HG03039 (cell line): ENCODE results near the gene CCDC91.
A peak's percentile ranks its signal among the peaks of the same experiment; 100 is the strongest.
"Not testable (repeated sequence)": the region's sequence is repeated elsewhere in the genome, so short reads cannot be mapped to it uniquely, and the experiment has no call there.

Source experiments
- ATAC-seq: cut with Tn5 transposase; IDR thresholded peaks from one replicate; pipeline ENCODE4 v1.9.1; 2021; ENCODE audit warnings: mild to moderate bottlenecking, moderate library complexity; ENCODE audit not compliant: unreplicated experiment

The CCDC91 gene

GRCh38 chr12:28227251-28227650 is 37.0 kb downstream of the CCDC91 start:
- ATAC-seq: no peak

GRCh38 chr12:28231248-28231647 is 41.0 kb downstream of the CCDC91 start:
- no peak for ATAC-seq

- no peak for ATAC-seq
These were observed 42.1 kb downstream of the CCDC91 start for GRCh38 chr12:28232211-28232928.

DNA sequence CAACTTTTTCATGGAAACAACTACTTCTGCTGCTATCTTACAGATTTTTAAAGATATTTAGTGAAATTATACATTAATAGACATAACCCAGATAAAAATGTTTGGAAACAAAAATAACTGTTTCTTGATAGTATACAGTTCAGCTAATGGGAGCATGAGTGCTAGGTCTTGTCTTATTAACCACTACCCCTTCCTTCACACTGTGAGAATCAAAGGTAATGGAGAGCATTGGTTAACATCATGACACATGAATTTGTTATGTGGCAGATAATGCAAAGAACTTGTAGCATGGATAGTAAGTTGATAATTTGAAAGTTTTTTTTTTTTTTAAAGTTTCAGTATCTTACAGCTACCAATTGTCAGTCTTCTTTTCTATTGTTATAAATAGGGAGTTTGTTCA is 44.2 kb downstream of the CCDC91 start:
- no peak for ATAC-seq

DNA sequence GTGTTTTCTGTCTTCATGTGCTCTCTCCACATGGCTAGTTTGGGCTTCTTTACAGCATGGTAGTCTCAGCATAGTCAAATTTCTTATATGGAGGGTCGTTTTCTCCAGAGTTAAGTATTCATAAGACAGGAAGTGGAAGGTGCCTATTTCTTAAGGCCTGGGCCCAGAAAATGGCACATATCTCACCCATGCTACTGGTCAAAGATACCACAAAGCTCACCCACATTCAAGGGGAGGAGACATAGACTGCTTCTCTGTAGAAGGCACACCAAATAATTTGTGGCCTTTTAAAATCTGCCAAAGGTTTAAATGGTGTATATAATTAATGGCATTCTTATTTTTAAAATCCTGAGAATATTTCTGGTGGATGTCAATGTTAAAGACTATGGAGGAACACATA is 44.8 kb downstream of the CCDC91 start:
- no peak for ATAC-seq

DNA sequence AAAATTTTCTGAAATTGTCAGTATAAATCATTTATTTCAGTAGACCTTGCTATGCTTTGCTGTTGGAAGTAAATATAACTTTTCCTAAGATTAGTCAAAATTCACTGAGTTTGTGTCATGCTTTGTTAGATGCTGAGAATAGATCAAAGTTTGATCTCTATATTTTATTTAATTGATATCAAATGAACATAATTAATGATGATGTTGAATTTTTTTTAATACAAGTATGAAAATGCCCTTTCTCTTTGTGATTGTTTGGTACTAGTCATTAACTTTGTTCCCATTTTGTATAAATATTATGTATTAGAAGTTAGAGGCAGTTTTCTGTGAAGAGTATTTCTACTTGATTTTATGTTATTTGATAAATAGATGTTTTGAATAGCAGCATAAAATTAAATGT is 45.7 kb downstream of the CCDC91 start:
- ATAC-seq: no peak

GRCh38 chr12:28237423-28237822 is 47.2 kb downstream of the CCDC91 start:
- ATAC-seq: no peak

GRCh38 chr12:28239918-28240317 is 49.7 kb downstream of the CCDC91 start:
- no peak for ATAC-seq

DNA sequence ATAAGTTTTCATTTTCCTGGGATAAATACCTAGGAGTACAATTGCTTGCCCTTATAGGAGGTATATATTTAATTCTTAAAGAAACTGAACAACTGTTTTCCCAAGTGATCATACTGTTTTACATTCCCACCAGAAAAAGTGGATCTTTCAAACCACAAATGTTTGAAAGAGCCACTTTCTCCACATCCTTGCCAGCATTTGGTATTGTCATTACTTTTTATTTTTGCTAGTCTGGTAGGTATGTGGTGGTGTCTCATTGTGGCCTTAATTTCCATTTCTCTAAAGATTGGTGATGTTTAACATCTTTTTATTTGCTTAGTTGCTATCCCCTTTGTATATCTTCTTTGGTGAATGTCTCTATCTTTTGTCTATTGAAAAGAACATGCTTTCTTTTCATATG is 50.6 kb downstream of the CCDC91 start:
- ATAC-seq: no peak

DNA sequence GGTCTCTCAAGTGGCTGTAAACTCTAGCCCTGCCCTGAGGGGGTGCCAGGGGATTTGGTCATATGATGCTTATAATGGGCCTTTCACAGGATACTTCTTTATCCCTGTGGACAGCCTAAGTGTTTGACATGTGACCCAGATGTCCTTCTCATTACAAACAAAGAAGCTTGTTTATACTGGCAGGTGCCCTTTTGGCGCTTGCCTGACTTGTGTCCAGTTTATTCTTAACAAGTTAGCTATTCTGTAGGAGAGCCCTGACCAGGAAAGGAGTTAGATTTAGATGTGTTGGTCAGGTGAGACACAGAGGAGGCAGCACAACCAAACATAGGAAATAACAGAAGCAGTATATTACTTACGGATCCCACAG is 51.9 kb downstream of the CCDC91 start:
- ATAC-seq: no peak

DNA sequence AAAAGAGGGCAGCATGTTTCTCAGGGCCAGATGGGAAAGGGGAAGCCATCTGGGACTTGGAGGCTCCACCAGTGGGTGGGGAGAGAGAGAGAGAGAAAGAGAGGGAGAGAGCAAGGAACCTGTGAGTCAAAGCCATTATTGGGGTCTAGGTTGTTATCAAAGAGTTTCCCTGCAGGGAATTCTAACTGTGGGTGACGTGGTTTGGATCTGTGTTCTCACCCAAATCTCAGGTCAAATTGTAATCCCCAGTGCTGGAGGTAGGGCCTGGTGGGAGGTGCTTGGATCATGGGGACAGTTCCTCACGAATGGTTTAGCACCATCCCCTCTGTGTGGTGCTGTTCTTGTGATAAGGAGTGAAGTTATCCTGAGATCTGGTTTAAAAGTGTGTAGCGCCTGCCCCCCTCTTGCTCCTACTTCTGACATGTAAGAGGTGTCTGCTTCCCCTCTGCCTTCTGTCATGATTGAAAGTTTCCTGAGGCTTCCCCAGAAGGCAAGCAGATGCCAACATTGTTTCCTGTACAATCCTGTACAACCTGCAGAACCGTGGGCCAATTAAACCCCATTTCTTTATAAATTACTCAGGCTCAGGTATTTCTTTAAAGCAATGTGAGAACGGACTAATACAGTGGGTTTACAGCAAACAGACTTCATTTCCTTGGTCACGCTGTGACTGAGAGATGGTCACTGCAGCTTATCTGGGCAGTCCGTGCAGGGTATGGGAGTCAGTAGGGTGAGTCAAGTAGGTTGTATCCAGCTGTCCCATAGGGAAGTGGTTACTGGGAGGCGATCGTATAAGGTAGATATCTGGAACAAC is 52.4 kb downstream of the CCDC91 start:
- no peak for ATAC-seq

GRCh38 chr12:28243310-28243633 is 53.0 kb downstream of the CCDC91 start:
- ATAC-seq: no peak

DNA sequence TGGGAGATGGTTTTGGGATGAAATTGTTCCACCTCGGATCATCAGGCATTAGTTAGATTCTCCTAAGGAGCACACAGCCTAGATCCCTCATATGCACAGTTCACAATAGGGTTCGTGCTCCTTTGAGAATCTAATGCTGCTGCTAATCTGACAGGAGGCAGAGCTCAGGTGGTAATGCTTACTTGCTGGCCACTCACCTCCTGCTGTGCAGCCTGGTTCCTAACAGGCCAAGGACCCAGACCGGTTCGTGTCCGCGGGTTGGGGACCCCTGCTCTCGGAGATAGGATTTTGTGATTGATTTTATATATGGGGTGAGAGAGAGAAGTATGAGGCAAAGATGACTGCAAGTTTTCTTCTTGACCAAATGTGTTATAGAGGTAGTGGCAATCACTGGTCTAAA is 57.5 kb downstream of the CCDC91 start:
- ATAC-seq: no peak

GRCh38 chr12:28248555-28249145 is 58.4 kb downstream of the CCDC91 start:
- no peak for ATAC-seq

DNA sequence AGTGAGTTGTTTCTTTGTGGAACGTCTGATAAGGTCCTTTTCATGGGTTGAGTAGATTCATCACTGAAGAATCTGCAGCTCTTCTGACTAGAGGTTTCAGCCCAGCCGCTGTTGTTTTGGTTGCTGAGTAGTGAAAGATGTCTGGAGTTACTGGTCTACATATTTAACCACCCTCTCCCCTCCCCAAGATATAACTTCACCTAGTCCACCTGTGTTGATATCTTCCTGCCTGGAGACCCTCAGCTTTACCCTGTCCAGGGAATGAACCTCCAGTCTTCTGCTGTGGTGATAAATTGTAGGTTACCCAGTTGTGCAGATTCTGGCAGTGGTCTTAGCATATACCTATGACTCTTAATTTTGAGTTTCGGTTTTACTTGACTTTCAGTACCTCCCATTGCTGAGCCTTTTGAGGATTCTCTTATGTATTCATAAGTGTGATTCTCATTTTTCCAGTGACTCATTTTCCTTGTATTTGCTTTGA is 62.9 kb downstream of the CCDC91 start:
- peak; percentile 94 for ATAC-seq

GRCh38 chr12:28257411-28257810 is 67.2 kb downstream of the CCDC91 start:
- ATAC-seq: no peak

DNA sequence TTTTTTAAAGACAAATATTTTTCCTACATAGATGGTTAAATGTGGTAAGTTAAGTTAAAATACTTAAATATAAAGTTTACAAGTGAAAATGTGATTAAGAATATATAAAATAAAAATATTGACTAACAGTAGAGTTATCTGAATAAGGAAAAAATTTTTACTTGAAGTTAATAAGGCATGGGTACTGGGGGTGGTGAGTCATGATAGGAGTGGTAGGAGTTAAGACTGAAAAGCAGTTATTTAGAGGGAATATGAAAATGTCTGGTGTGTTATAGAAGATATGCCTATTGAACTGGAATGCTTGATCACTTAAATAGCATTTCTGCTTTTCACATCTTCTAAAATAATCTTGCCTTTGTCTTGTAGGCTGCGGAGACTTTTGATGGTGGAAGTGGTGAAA is 68.7 kb downstream of the CCDC91 start:
- no peak for ATAC-seq

- no peak for ATAC-seq
These were observed 75.3 kb downstream of the CCDC91 start for GRCh38 chr12:28265435-28266042.

DNA sequence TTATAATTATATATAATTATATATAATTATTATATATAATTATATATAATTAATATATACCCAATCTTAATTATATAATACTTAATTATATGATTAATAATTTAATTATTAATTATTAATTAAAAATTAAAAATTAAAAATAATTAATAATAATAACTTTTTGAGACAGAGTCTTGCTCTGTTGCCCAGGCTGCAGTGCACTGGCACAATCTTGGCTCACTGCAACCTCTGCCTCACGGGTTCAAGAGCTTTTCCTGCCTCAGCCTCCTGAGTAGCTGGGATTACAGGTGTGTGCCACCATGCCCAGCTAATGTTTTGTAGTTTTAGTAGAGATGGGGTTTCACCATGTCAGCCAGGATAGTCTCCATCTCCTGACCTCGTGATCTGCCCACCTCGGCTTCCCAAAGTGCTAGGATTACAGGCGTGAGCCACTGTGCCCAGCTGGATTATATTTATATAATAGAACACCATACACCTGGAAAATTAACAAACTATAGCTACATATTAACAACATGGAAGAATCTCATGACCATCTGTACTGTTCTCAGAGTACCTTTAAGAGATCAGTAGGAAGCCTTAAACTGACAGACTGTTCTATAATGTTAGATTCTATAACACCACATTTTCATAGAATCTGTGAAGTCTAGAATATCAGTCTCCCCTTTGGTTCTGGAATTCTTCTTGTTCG is 77.8 kb downstream of the CCDC91 start:
- not testable (repeated sequence) for ATAC-seq

- no peak for ATAC-seq
These were observed 78.5 kb downstream of the CCDC91 start for GRCh38 chr12:28268608-28269229.

GRCh38 chr12:28269851-28270250 is 79.6 kb downstream of the CCDC91 start:
- ATAC-seq: no peak
